K562 (cell line): ENCODE data around the gene ADI1. TPM values are rescaled to one million over a fixed set of nuclear protein-coding genes. Genes with fewer than 3 reads are reported as not detected.
A peak's percentile ranks its signal among the peaks of the same experiment; 100 is the strongest.

Experiments used
- ASH1L ChIP-seq: fragments of 450-650 bp; IDR thresholded peaks from 2 replicates; pipeline ENCODE4 v1.6.1; 2018; ENCODE audit warnings: borderline replicate concordance, mild to moderate bottlenecking, low read depth; ENCODE audit not compliant: partially characterized antibody
- ATF1 ChIP-seq, 2 experiments: fragments of 450-650 bp in 1 of 2; IDR thresholded peaks; 2 replicates each; pipeline ENCODE4 v1.6.1; 2016; ENCODE audit warnings: missing compliant biosample characterization in 1 of 2, missing genetic modification characterization in 1 of 2
- CHD1 ChIP-seq: fragments of 200-600 bp; sonication (generic); IDR thresholded peaks from one replicate; pipeline ENCODE4 v1.6.1; 2012; ENCODE audit warnings: mild to moderate bottlenecking, moderate library complexity, low read length, inconsistent platforms
- EP400 ChIP-seq: fragments of 450-650 bp; IDR thresholded peaks from 2 replicates; pipeline ENCODE4 v1.6.1; 2017; ENCODE audit warnings: antibody characterized with exemption, mild to moderate bottlenecking, moderate library complexity
- ETV6 ChIP-seq, 3 experiments: fragments of 150-350 bp in 1 of 3; sonication (generic) in 1 of 3; formaldehyde crosslinking in 1 of 3; IDR thresholded peaks; 2 replicates each; pipeline versions ENCODE4 v1.6.1 to v1.8.0; 2014 to 2022; ENCODE audit warnings: borderline replicate concordance in 2 of 3, low read depth in 2 of 3, antibody characterized with exemption in 1 of 3, low read length in 1 of 3, mild to moderate bottlenecking in 1 of 3, missing genetic modification reagents in 1 of 3
- HLTF ChIP-seq: fragments of 450-650 bp; IDR thresholded peaks from 2 replicates; pipeline ENCODE4 v1.6.1; 2016
- JUND ChIP-seq, 2 experiments: IDR thresholded peaks; 2 replicates in 1 of 2; 3 replicates in 1 of 2; pipeline ENCODE4 v1.6.1; 2011; ENCODE audit warnings: borderline replicate concordance in 2 of 2, low read depth in 2 of 2, low read length in 2 of 2, improper control_type of control experiment in 1 of 2, missing biosample characterization in 1 of 2, missing genetic modification characterization in 1 of 2, missing genetic modification reagents in 1 of 2
- MEF2D ChIP-seq: conservative IDR thresholded peaks from 2 replicates; pipeline ENCODE4 v1.6.1; 2016; ENCODE audit warnings: low read depth, missing genetic modification characterization, missing compliant biosample characterization
- MIER1 ChIP-seq: fragments of 450-650 bp; IDR thresholded peaks from 2 replicates; pipeline ENCODE4 v1.6.1; 2016; ENCODE audit warnings: antibody characterized with exemption, mild to moderate bottlenecking, low read depth
- PATZ1 ChIP-seq: fragments of 250-450 bp; sonication (Bioruptor Pico); IDR thresholded peaks from 2 replicates; pipeline ENCODE4 v1.5.0; 2020; ENCODE audit warnings: mild to moderate bottlenecking, borderline replicate concordance
- REST ChIP-seq, 2 experiments: fragments of 450-650 bp; formaldehyde crosslinking in 1 of 2; IDR thresholded peaks; 2 replicates each; pipeline versions ENCODE4 v1.4.0 to v1.6.1; 2014 to 2020; ENCODE audit warnings: mild to moderate bottlenecking in 2 of 2, borderline replicate concordance in 1 of 2, low read depth in 1 of 2
- THRAP3 ChIP-seq: fragments of 450-650 bp; IDR thresholded peaks from 2 replicates; pipeline ENCODE4 v1.6.1; 2016; ENCODE audit warnings: mild to moderate bottlenecking, inconsistent platforms, borderline replicate concordance
- USF1 ChIP-seq: sonication (generic); formaldehyde crosslinking; IDR thresholded peaks from 2 replicates; pipeline ENCODE4 v1.9.0; 2022; ENCODE audit warnings: mild to moderate bottlenecking, missing genetic modification reagents
- polyA plus RNA-seq, 8 experiments: library from polyadenylated mRNA; depleted of rRNA in 4 of 8; stranded (reverse) in 5 of 8; unstranded in 3 of 8; fragments of >200 nt; fragmentation: Nextera tagmentation in 2 of 8; fragmentation: Illumina TruSeq in 1 of 8; extraction: Ambion mirVana in 2 of 8; extraction: Trizol in 1 of 8; gene quantifications; 2 replicates each; pipeline versions ENCODE4 v1.2.1 to v1.2.3, GENCODE V29; 2011 to 2014; ENCODE audit warnings: inconsistent platforms in 1 of 8, missing spikeins in 1 of 8
- total RNA-seq, 7 experiments: library from RNA; depleted of rRNA in 6 of 7; stranded (reverse); fragments of >200 nt in 6 of 7; fragmentation: Illumina TruSeq in 2 of 7; extraction: Trizol in 2 of 7; gene quantifications; 2 replicates each; pipeline versions ENCODE4 v1.2.1 to v1.2.3, GENCODE V29; 2011 to 2021; ENCODE audit warnings: low replicate concordance in 1 of 7

ADI1 gene
- total and polyA plus RNA-seq, 9 of the 15 experiments (the other 6 are each of a cell fraction or from before 2014, with no cell fraction given): 6.1 to 51.0 (median 27.1) TPM

GRCh38 chr2:3535794-3536681 lies 16.7 kb upstream of the ADI1 start (continued):
- 0 out of 2 replicates have a peak, but pooled peaks have one; percentile 3 for TF ChIP-seq REST (IDR thresholded peaks at IDR 0.05; ENCODE audit: borderline replicate concordance)
- TF ChIP-seq REST (CRISPR knock-in tag; IDR thresholded peaks at IDR 0.05; ENCODE audit: low read depth): no peak
- no peak for TF ChIP-seq ETV6 (IDR thresholded peaks at IDR 0.05; ENCODE audit: borderline replicate concordance in 1 of 2, low read depth in 2 of 2, low read length in 1 of 2)
- no peak for TF ChIP-seq ETV6 (CRISPR knock-in tag; IDR thresholded peaks at IDR 0.05; ENCODE audit: borderline replicate concordance)
- TF ChIP-seq USF1 (CRISPR knock-in tag): peak; percentile 60
- no peak for TF ChIP-seq HLTF
- TF ChIP-seq EP400: peak; percentile 69
- no peak for TF ChIP-seq ASH1L
- no peak for TF ChIP-seq THRAP3
- TF ChIP-seq ATF1 (CRISPR knock-in tag; IDR thresholded peaks at IDR 0.05): no peak
- TF ChIP-seq ATF1 (tag; IDR thresholded peaks at IDR 0.05): peak; percentile 89
- TF ChIP-seq CHD1: no peak
- TF ChIP-seq JUND (IDR thresholded peaks at IDR 0.05; ENCODE audit: borderline replicate concordance, low read depth, low read length): peak; percentile 70; the same call in 1 of the 2 replicates
- peak; percentile 73; the same call in 2 of the 3 replicates for TF ChIP-seq JUND (tag; IDR thresholded peaks at IDR 0.05; ENCODE audit: borderline replicate concordance, low read depth, low read length)
- TF ChIP-seq PATZ1 (CRISPR knock-in tag): no peak
- TF ChIP-seq MEF2D (tag): no peak
- TF ChIP-seq MIER1: no peak
